AG04449 (cell line): Measurements from ENCODE around the gene MNT.
"Not testable (repeated sequence)": the region's sequence is repeated elsewhere in the genome, so short reads cannot be mapped to it uniquely, and the experiment has no call there.

ENCODE experiments used
- CTCF ChIA-PET: fragments of 350-600 bp; formaldehyde crosslinking; extraction: SDS; loops from one replicate; lab custom pipeline; 2021; ENCODE audit warnings: antibody characterized with exemption; lab: Yijun Ruan, JAX
- POLR2A ChIA-PET: fragments of 400-600, 350-600 bp; formaldehyde crosslinking; extraction: SDS; loops from one replicate; lab custom pipeline; 2020; ENCODE audit warnings: antibody characterized with exemption, inconsistent platforms; lab: Yijun Ruan, JAX
- DNase-seq: peaks from one replicate; pipeline ENCODE4 v3.0.0-alpha.2; 2010; ENCODE audit warnings: low read depth, low spot score
- H3K4me3 ChIP-seq: 2 replicates; pipeline ENCODE4 v1.5.1; 2011; ENCODE audit warnings: low read depth, mild to moderate bottlenecking, control low read depth, low read length
- CTCF ChIP-seq: IDR thresholded peaks from one replicate; pipeline ENCODE4 v1.5.1; 2011; ENCODE audit warnings: mild to moderate bottlenecking, moderate library complexity, low read length, control low read depth, inconsistent platforms; ENCODE audit not compliant: insufficient read depth; ENCODE audit errors: missing control alignments

The MNT gene

DNA sequence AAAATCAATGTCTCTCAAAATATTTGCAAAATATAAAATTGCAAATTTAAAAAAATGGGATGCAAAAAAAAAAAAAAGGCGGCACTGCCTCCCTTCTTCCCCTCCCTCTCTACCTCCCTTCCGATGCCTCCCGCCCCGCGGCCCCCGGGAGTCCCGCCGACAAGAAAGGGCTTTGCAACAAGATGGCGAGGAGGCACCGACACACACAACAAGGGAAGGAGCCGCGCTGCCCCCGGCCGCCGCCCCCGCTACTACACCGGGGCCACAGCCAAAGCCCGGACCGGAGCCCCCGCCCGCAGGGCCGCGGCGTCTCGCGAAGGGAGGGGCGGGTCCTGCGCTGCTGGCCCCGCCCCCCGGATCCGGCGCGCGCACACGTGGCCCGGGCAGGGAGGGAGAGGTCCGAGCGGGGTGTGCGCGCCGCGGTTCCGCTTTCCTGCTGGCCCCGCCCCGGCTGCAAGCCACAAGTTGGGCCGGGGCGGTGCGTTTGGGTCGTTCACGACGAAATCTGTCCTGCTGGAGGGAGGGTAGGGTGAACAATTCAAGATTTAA, at the start of gene MNT:
Gene MNT, minus strand, starts transcription at position 184 of the 549 bp plus-strand sequence. CDS start 348 bp downstream, outside the sequence.
- CTCF ChIA-PET: interaction anchor here (1.1 to 7.3 kb wide), 5 partner anchors 9 to 30 kb away, joined by 4 to 104 read pairs (median 5); no protein-coding TSS in a partner anchor
- TF ChIP-seq CTCF: no peak
- POLR2A ChIA-PET: interaction anchor here (1.0 to 1.2 kb wide), 3 partner anchors 8 to 97 kb away, joined by 3 to 12 read pairs (median 6); partner anchors contain the start of genes SMG6 and SRR
- DNase-seq: no peak
- H3K4me3 ChIP-seq: peak within 1 kb of the TSS; percentile 99

GRCh38 chr17:2450016-2450650, 49.3 kb upstream of the MNT start:
- ChIA-PET CTCF (interaction anchor here (1.2 kb wide), 1 partner anchor 34 kb away, joined by 3 read pairs; no protein-coding TSS in a partner anchor), POLR2A (no interaction called here)
- TF ChIP-seq CTCF: no peak
- no peak overlapping the region for H3K4me3 ChIP-seq
- DNase-seq: no peak

DNA sequence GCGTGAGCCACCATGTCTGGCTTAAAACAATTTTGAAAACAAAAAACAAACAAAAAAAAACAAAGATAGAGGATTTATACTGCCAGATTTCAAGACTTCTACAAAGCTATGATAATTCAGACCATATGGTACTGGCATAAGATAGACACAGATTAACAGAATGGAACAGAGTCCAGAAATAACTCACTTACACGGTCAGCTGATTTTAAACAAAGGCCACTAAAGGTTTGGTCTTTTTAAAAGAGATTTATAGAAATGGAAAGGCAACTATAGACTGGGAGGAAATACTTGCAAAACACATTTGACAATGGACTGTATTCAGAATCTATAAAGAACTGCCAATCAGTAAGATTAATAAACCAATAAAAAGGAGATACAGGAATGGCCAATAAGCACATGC, 48.6 kb upstream of the MNT start:
- no peak for TF ChIP-seq CTCF
- ChIA-PET CTCF (interaction anchor here (1.2 kb wide), 1 partner anchor 34 kb away, joined by 3 read pairs; no protein-coding TSS in a partner anchor), POLR2A (no interaction called here)
- DNase-seq: no peak
- no peak overlapping the region for H3K4me3 ChIP-seq

DNA sequence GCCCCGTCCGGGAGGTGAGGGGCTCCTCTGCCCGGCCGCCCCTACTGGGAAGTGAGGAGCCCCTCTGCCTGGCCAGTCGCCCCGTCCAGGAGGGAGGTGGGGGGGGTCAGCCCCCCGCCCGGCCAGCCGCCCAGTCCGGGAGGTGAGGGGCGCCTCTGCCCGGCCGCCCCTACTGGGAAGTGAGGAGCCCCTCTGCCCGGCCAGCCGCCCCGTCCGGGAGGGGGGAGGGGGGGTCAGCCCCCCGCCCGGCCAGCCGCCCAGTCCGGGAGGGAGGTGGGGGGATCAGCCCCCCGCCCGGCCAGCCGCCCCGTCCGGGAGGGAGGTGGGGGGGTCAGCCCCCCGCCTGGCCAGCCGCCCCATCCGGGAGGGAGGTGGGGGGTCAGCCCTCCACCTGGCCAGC, 46.6 kb upstream of the MNT start:
- CTCF ChIA-PET, POLR2A ChIA-PET, H3K4me3 ChIP-seq, DNase-seq: not testable (repeated sequence)

DNA sequence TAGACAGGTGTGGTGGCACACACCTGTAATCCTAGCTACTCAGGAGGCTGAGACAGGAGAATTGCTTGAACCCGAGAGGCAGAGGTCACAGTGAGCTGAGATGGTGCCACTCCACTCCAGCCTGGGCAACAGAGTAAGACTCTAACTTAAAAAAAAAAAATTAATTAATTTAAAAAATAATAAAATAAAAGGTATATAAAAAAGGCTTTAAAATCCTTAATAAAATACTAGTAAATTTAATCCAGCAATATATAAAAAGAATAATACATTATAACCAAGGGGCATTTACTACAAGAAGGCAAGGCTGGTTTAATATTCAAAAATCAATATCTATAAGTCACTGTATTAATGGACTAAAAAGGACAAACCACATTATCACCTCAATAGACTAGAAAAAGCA, 44.8 kb upstream of the MNT start:
- CTCF ChIA-PET: no interaction called here

DNA sequence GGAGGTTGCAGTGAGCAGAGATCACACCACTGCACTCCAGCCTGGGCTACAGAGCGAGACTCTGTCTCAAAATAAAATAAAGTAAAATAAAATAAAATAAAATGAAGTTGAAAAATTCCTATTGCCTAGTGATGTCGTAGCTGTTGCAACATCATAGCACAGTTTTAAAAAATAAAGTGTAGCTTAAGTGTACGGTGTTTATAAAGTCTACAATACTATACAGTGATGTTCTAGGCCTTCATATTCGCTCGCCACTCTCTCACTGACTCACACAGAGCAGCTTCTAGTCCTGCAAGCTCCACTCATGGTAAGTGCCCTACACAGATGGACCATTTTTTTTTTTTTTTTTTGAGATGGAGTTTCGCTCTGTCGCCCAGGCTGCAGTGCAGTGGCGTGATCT, 43.5 kb upstream of the MNT start:
- CTCF ChIA-PET: interaction anchor here (1.0 to 1.3 kb wide), 3 partner anchors 25 to 62 kb away, joined by 3 read pairs; no protein-coding TSS in a partner anchor
- H3K4me3 ChIP-seq: no peak overlapping the region
- POLR2A ChIA-PET: no interaction called here
- no peak for TF ChIP-seq CTCF
- no peak for DNase-seq

More for the DNA sequence above, 44.8 kb upstream of the MNT start:
- POLR2A ChIA-PET: no interaction called here
- TF ChIP-seq CTCF: no peak
- no peak for DNase-seq
- no peak overlapping the region for H3K4me3 ChIP-seq
